SHP77 (cell line): ENCODE results near the gene PLEKHM3.
A peak's percentile ranks its signal among the peaks of the same experiment; 100 is the strongest.
"Not testable (repeated sequence)": the region's sequence is repeated elsewhere in the genome, so short reads cannot be mapped to it uniquely, and the experiment has no call there.

ENCODE experiments used
- DNase-seq, 2 experiments: peaks; one replicate each; lab custom pipeline; 2025; lab: John Stamatoyannopoulos, UW

PLEKHM3 gene

GRCh38 chr2:207925601-207926000, 99.7 kb downstream of the PLEKHM3 start:
- no peak for DNase-seq

- no peak for DNase-seq
Measured at GRCh38 chr2:207921606-207922005, 103.7 kb downstream of the PLEKHM3 start.

GRCh38 chr2:207920721-207921120, 104.6 kb downstream of the PLEKHM3 start:
- DNase-seq, result no peak

- no peak for DNase-seq
Measured at GRCh38 chr2:207920321-207920720, 105.0 kb downstream of the PLEKHM3 start.

- DNase-seq, result no peak
Measured at GRCh38 chr2:207919164-207919919, 106.0 kb downstream of the PLEKHM3 start.

- DNase-seq, result peak; percentile 61
Measured at GRCh38 chr2:207914716-207915115, 110.6 kb downstream of the PLEKHM3 start.

GRCh38 chr2:207913772-207914358, 111.5 kb downstream of the PLEKHM3 start:
- DNase-seq, result no peak

GRCh38 chr2:207911856-207912255, 113.5 kb downstream of the PLEKHM3 start:
- DNase-seq, result no peak

- no peak for DNase-seq
Measured at GRCh38 chr2:207911215-207911614, 114.1 kb downstream of the PLEKHM3 start.

GRCh38 chr2:207906495-207906894, 118.8 kb downstream of the PLEKHM3 start:
- not testable (repeated sequence) for DNase-seq

- no peak for DNase-seq
Measured at GRCh38 chr2:207905546-207905945, 119.8 kb downstream of the PLEKHM3 start.

GRCh38 chr2:207903236-207903635, 122.1 kb downstream of the PLEKHM3 start:
- DNase-seq, result no peak

GRCh38 chr2:207902821-207903220, 122.5 kb downstream of the PLEKHM3 start:
- no peak for DNase-seq

- DNase-seq, result no peak
Measured at GRCh38 chr2:207901829-207902228, 123.5 kb downstream of the PLEKHM3 start.

GRCh38 chr2:207901401-207901800, 123.9 kb downstream of the PLEKHM3 start:
- DNase-seq, result no peak

GRCh38 chr2:207898354-207898695, 127.0 kb downstream of the PLEKHM3 start:
- no peak for DNase-seq

- no peak for DNase-seq
Measured at GRCh38 chr2:207897541-207898353, 127.6 kb downstream of the PLEKHM3 start.

GRCh38 chr2:207896525-207897285, 128.6 kb downstream of the PLEKHM3 start:
- DNase-seq, result no peak

- no peak for DNase-seq
Measured at GRCh38 chr2:207895274-207895860, 130.0 kb downstream of the PLEKHM3 start.

- DNase-seq, result no peak
Measured at GRCh38 chr2:207892716-207893402, 132.5 kb downstream of the PLEKHM3 start.
